Omental fat pad (tissue), 4 donors: ENCODE results near the gene DCXR. TPM values are rescaled to one million over a fixed set of nuclear protein-coding genes. Genes with fewer than 3 reads are reported as not detected.

Experiments used
- ATAC-seq: fragments of 150-250 bp; one replicate; pipeline ENCODE4 v1.9.1; 2016; ENCODE audit warnings: mild to moderate bottlenecking, moderate library complexity; ENCODE audit not compliant: low FRiP score
- DNase-seq: peaks from one replicate; pipeline ENCODE4 v3.0.0-alpha.2; 2019; ENCODE audit warnings: low spot score
- CTCF ChIP-seq, 3 donors: fragments of 450-650 bp; IDR thresholded peaks; one replicate each; pipeline ENCODE4 v1.5.1; 2016 to 2017; ENCODE audit warnings: antibody characterized with exemption in 3 of 3, mild to moderate bottlenecking in 3 of 3, moderate library complexity in 2 of 3
- total RNA-seq, 4 donors: library from RNA; depleted of rRNA; stranded (reverse); fragments of >200 nt; gene quantifications; one replicate each; pipeline ENCODE4 v1.1.0, GENCODE V29; 2016

Gene DCXR
- total RNA-seq, 4 donors from 2014 or later = 190 to 327 (median 225) TPM

- DNase-seq (no peak), ATAC-seq (no peak)
- no peak for TF ChIP-seq CTCF (IDR thresholded peaks at IDR 0.05)
Observed at GRCh38 chr17:82079001-82079677, 41.6 kb upstream of the DCXR start.

DNA sequence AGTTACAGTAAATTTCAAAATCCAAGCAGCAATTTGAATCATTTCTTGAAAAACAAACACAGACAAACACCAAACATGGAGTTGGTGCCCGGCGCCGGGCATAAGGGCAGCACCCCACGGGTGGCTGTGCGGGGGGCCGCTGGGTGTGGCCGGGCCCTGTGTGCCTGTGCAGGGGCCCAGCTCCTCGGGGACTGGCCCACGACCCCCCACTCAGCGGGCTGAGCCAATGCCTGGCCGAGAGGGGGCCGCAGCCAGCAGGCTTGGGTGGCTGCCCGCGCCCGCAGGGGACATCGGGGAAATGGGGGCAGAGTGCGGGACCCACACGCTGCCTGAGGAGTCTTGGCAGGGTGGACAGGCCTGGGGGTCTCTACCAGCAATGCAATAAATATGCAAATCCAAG lies 40.9 kb upstream of the DCXR start:
- ATAC-seq (no peak), DNase-seq (no peak)
- TF ChIP-seq CTCF (IDR thresholded peaks at IDR 0.05) = no peak

DNA sequence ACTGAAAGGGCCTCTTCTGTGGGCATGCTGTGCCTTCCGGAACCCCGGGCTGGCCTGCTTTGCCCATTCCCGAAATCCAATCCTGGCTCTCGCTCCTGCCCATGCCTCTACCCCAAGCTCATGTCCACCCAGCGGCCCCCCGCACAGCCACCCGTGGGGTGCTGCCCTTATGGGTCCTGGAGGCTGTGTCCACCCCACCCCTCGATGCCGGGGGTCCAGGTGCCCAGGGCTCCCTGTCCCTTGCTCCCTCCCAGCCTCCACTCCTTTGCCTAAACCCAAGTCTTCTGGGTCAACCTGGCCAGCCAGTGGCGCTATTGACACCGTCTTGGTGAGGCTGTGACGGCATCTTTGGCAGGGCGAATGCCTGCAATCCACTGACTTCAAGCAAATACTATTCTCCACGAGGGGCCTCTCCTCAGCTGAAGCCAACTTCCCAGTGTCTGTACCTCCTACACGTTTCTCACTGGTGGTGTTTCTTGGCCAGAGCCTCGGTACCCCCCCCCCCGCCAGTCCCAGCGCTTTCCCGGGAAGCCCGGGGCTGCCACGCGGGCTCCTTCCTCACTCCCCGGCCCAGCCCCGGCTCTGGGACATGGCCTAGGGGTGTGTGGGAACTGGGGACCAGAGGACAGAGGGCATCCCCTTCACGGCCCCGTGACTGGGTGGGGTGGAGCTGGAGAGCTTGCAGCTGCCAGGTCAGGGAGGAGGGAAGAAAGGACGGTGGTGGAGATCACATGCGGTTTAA lies 40.3 kb upstream of the DCXR start:
- peak; percentile 52 for ATAC-seq
- DNase-seq = no peak
- TF ChIP-seq CTCF (IDR thresholded peaks at IDR 0.05) = no peak

GRCh38 chr17:82076785-82077591 lies 39.5 kb upstream of the DCXR start:
- DNase-seq (no peak), ATAC-seq (peak; percentile 4)
- no peak for TF ChIP-seq CTCF (IDR thresholded peaks at IDR 0.05)

DNA sequence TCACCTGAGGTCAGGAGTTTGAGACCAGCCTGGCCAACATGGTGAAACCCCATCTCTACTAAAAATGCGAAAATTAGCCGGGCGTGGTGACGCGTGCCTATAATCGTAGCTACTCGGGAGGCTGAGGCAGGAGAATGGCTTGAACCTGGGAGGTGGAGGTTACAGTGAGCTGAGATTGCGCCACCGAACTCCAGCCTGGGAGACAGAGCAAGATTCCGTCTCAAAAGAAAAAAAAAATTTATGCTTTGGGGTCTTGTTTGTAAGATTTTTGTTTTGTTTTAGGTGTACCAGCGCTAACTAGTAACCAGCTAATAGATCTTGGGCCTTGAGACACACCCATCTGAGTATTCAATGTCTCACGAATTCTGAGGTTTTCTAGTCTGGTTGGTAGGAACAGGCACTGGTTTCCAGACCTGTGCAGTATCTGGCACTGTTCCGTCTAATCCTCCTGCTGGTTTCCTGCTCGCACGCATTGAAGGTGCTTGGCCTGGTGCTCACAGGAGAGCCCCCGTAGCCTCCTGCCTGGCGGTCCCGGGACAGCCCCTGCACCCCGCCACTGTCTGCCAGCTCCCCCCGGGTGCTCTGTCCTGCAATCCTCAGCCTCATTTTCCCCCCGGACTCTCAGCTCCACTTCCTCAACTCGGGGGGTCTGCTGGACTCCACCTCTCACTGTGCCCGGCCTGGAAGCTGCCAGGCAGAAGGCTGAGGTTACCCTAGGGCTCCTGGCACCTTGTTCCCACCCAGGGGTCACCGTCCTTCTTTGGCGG lies 38.7 kb upstream of the DCXR start:
- ATAC-seq = no peak
- DNase-seq = no peak
- no peak for TF ChIP-seq CTCF (IDR thresholded peaks at IDR 0.05)

GRCh38 chr17:82073446-82073845 lies 35.9 kb upstream of the DCXR start:
- no peak for TF ChIP-seq CTCF (IDR thresholded peaks at IDR 0.05)
- DNase-seq (no peak), ATAC-seq (no peak)
